HepG2 (cell line): ENCODE measurements around the gene AJUBA. TPM values are rescaled to one million over a fixed set of nuclear protein-coding genes. Genes with fewer than 3 reads are reported as not detected.
A peak's percentile ranks its signal among the peaks of the same experiment; 100 is the strongest.

Experiments used
- CEBPZ ChIP-seq: IDR thresholded peaks from 2 replicates; pipeline ENCODE4 v1.6.1; 2012; ENCODE audit warnings: low read length, improper control_type of control experiment
- CTCF ChIP-seq: sonication (generic); formaldehyde crosslinking; IDR thresholded peaks from 2 replicates; pipeline ENCODE4 v1.5.0; 2020; ENCODE audit warnings: mild to moderate bottlenecking, missing genetic modification reagents, moderate library complexity
- ELF1 ChIP-seq: sonication (generic); formaldehyde crosslinking; IDR thresholded peaks from 2 replicates; pipeline ENCODE4 v1.4.0; 2020; ENCODE audit warnings: missing genetic modification reagents
- FOXK1 ChIP-seq: sonication (generic); formaldehyde crosslinking; IDR thresholded peaks from 2 replicates; pipeline ENCODE4 v1.4.0; 2020; ENCODE audit warnings: low read depth, missing genetic modification reagents, borderline replicate concordance
- FOXM1 ChIP-seq: sonication (generic); formaldehyde crosslinking; IDR thresholded peaks from 2 replicates; pipeline ENCODE4 v1.5.0; 2020; ENCODE audit warnings: missing genetic modification reagents
- LRRFIP1 ChIP-seq: sonication (generic); formaldehyde crosslinking; conservative IDR thresholded peaks from 2 replicates; pipeline ENCODE4 v1.4.0; 2020; ENCODE audit warnings: missing genetic modification reagents
- MAX ChIP-seq: IDR thresholded peaks from 2 replicates; pipeline ENCODE4 v1.6.1; 2012; ENCODE audit warnings: inconsistent platforms
- MED8 ChIP-seq: sonication (generic); formaldehyde crosslinking; IDR thresholded peaks from 2 replicates; pipeline ENCODE4 v1.8.1; 2023; ENCODE audit warnings: mild to moderate bottlenecking, missing genetic modification reagents; ENCODE audit not compliant: insufficient replicate concordance
- SNAI1 ChIP-seq: sonication (generic); formaldehyde crosslinking; IDR thresholded peaks from 2 replicates; pipeline ENCODE4 v1.5.0; 2020; ENCODE audit warnings: mild to moderate bottlenecking, missing genetic modification reagents, borderline replicate concordance
- TARDBP ChIP-seq: sonication (generic); formaldehyde crosslinking; IDR thresholded peaks from 2 replicates; pipeline ENCODE4 v1.8.0; 2022; ENCODE audit warnings: mild to moderate bottlenecking, missing genetic modification reagents
- TBX2 ChIP-seq: sonication (generic); formaldehyde crosslinking; IDR thresholded peaks from 2 replicates; pipeline ENCODE4 v1.5.0; 2020; ENCODE audit warnings: missing genetic modification reagents, mild to moderate bottlenecking, borderline replicate concordance
- ZHX1 ChIP-seq: sonication (generic); formaldehyde crosslinking; IDR thresholded peaks from 2 replicates; pipeline ENCODE4 v1.8.1; 2022; ENCODE audit warnings: low read depth, mild to moderate bottlenecking, missing genetic modification reagents
- ZNF225 ChIP-seq: sonication (generic); formaldehyde crosslinking; IDR thresholded peaks from 2 replicates; pipeline ENCODE4 v1.4.0; 2020; ENCODE audit warnings: mild to moderate bottlenecking, missing genetic modification reagents
- ZNF547 ChIP-seq: sonication (generic); formaldehyde crosslinking; IDR thresholded peaks from 2 replicates; pipeline ENCODE4 v1.5.1; 2020; ENCODE audit warnings: mild to moderate bottlenecking, missing genetic modification reagents
- ZNF879 ChIP-seq: sonication (generic); formaldehyde crosslinking; IDR thresholded peaks from 2 replicates; pipeline ENCODE4 v1.8.1; 2023; ENCODE audit warnings: missing genetic modification reagents
- polyA plus RNA-seq, 8 experiments: library from polyadenylated mRNA; depleted of rRNA in 3 of 8; stranded (reverse) in 7 of 8; unstranded in 1 of 8; fragments of >200 nt; fragmentation: Illumina TruSeq in 4 of 8; extraction: Trizol in 4 of 8; gene quantifications; 2 replicates each; pipeline versions ENCODE4 v1.2.1 to v1.2.3, GENCODE V29; 2011 to 2016; ENCODE audit warnings: low read depth in 4 of 8, missing spikeins in 1 of 8, mixed read lengths in 1 of 8; ENCODE audit not compliant: insufficient read depth in 1 of 8
- total RNA-seq, 5 experiments: library from RNA; depleted of rRNA; stranded (reverse); fragments of >200 nt; fragmentation: Illumina TruSeq; extraction: Trizol; gene quantifications; 2 replicates each; pipeline ENCODE4 v1.2.3, GENCODE V29; 2016; ENCODE audit warnings: low read depth in 1 of 5

Gene AJUBA
- total and polyA plus RNA-seq, 2 of the 13 experiments (the other 11 are each of a cell fraction or from before 2014, with no cell fraction given) = 157 to 241 TPM

- TF ChIP-seq ZHX1 (CRISPR knock-in tag) = peak; percentile 70; the same call in 1 of the 2 replicates
- no peak for TF ChIP-seq ZNF547 (CRISPR knock-in tag)
- TF ChIP-seq ZNF879 (CRISPR knock-in tag) = no peak
- no peak for TF ChIP-seq CTCF (CRISPR knock-in tag)
- no peak; the same call in 1 of the 2 replicates for TF ChIP-seq MAX
- TF ChIP-seq TARDBP (CRISPR knock-in tag) = no peak
- TF ChIP-seq ZNF225 = no peak
- TF ChIP-seq CEBPZ = no peak
- TF ChIP-seq FOXK1 (CRISPR knock-in tag) = no peak
- no peak for TF ChIP-seq FOXM1 (CRISPR knock-in tag)
- TF ChIP-seq ELF1 (CRISPR knock-in tag) = no peak
- no peak for TF ChIP-seq TBX2 (CRISPR knock-in tag)
- 0 out of 2 replicates have a peak, but pooled peaks have one; percentile 48 for TF ChIP-seq LRRFIP1 (CRISPR knock-in tag)
- no peak for TF ChIP-seq MED8
- TF ChIP-seq SNAI1 = no peak
Measured at GRCh38 chr14:22955702-22956569, 26.4 kb downstream of the AJUBA start (continued).
